ENCODE measurements around the gene RAB3GAP1. TPM values are rescaled to one million over a fixed set of nuclear protein-coding genes. Genes with fewer than 3 reads are reported as not detected.

Gene RAB3GAP1
- total RNA-seq, 4 donors from 2014 or later = 40.8 to 56.2 (median 47.3) TPM

DNA sequence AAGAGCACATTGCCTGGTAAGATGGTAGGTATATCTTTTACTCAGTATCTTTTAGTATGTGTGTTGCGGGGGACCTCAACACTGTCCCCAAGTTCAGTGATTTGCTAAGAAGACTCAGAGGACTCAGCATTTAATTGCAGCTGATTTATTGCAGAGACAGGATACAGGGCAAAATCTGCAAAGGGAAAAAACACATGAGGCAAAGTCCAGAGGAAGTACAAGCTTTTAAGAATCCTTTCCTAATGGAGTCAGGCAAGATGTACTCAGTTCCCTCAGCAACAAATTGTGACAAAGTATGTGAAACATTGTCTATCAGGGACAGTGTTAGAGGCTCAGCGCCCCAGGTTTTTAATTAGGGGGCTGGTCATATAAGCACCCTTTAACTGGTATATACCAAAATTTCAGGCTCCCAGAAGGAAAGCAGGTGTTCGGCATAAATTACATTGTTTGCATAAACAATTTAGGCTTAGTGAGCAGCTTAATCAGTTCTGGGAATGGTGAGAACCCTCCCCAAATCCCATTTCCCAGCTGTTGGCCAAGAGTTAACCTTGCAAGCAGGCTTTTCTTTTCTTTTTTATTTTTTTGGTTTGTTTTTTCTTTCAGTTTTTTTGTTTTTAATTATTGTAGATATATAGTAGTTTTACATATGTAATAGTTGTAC is 41.7 kb downstream of the RAB3GAP1 start:
- H3K36me3 ChIP-seq = peaks cover 0 to 54% (median 0%) of the 10 kb centered on the region in 3 donors
- H3K4me1 ChIP-seq = no peaks in the 10 kb centered on the region
- peaks cover 0 to 9% (median 0%) of the 10 kb centered on the region in 4 donors for H3K9me3 ChIP-seq
- WGBS, 2 donors = 95% methylated on average over 3 of the region's 3 CpGs
- no peaks in the 10 kb centered on the region for H3K27me3 ChIP-seq
- no peak for TF ChIP-seq EP300 (IDR thresholded peaks at IDR 0.05)
- TF ChIP-seq POLR2A (IDR thresholded peaks at IDR 0.05) = no peak
- TF ChIP-seq, protein P1, sequence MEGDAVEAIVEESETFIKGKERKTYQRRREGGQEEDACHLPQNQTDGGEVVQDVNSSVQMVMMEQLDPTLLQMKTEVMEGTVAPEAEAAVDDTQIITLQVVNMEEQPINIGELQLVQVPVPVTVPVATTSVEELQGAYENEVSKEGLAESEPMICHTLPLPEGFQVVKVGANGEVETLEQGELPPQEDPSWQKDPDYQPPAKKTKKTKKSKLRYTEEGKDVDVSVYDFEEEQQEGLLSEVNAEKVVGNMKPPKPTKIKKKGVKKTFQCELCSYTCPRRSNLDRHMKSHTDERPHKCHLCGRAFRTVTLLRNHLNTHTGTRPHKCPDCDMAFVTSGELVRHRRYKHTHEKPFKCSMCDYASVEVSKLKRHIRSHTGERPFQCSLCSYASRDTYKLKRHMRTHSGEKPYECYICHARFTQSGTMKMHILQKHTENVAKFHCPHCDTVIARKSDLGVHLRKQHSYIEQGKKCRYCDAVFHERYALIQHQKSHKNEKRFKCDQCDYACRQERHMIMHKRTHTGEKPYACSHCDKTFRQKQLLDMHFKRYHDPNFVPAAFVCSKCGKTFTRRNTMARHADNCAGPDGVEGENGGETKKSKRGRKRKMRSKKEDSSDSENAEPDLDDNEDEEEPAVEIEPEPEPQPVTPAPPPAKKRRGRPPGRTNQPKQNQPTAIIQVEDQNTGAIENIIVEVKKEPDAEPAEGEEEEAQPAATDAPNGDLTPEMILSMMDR (IDR thresholded peaks at IDR 0.05) = no peak
- H3K4me3 ChIP-seq = no peak overlapping the region
- DNase-seq (ENCODE audit: low spot score in 2 of 2) = no peak
- H3K27ac ChIP-seq = no peak overlapping the region

DNA sequence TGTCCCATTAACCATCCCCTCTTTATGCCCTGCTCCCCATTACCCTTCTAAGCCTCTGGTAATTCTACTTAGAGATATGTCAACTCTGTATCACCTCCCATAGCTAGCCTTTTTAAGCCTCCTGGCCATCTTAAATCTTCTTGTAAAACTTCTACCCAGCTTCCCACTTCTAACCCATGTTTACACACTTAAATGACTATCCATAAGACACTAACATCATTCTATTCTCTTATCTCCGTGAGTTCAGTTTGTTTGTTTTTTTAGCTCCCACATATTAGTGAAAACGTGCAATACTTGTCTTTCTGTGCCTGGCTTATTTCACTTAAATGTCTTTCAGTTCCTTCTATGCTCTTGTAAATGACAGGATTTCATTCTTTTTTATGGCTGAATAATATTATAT is 42.4 kb downstream of the RAB3GAP1 start:
- Histone ChIP-seq H3K4me3 (no peak overlapping the region), H3K36me3 (peaks cover 0 to 50% (median 0%) of the 10 kb centered on the region in 3 donors), H3K4me1 (no peaks in the 10 kb centered on the region), H3K9me3 (peaks cover 0 to 3% (median 0%) of the 10 kb centered on the region in 4 donors), H3K27ac (no peak overlapping the region), H3K27me3 (no peaks in the 10 kb centered on the region)
- WGBS, 2 donors = 83 to 89% methylated on average over 2 of the region's 2 CpGs
- DNase-seq (ENCODE audit: low spot score in 2 of 2) = no peak
- TF ChIP-seq EP300 (IDR thresholded peaks at IDR 0.05) (no peak), POLR2A (IDR thresholded peaks at IDR 0.05) (no peak)
- TF ChIP-seq, protein P1 (IDR thresholded peaks at IDR 0.05) = no peak

DNA sequence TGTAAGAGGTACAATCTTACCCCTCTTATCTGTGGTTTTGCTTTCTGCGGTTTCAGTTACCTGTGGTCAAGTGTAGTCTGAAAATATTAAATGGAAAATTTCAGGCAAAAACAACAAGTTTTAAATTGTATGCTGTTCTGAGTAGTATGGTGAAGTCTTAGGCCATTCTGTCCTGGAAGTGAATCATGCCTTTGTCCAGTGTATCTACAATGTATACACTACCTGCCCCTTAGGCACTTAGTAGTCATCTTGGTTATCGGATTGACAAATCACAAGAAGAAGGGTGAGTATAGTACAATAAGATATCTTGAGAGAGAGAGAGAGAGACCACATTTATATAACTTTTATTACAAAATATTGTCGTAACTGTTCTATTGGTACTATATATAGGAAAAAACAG is 43.5 kb downstream of the RAB3GAP1 start:
- no peak for DNase-seq (ENCODE audit: low spot score in 2 of 2)
- peaks cover 0 to 5% (median 0%) of the 10 kb centered on the region in 4 donors for H3K4me1 ChIP-seq
- WGBS, 2 donors = 91 to 96% methylated on average over 3 of the region's 3 CpGs
- TF ChIP-seq, protein P1 (IDR thresholded peaks at IDR 0.05) = no peak
- TF ChIP-seq POLR2A (IDR thresholded peaks at IDR 0.05) (no peak), EP300 (IDR thresholded peaks at IDR 0.05) (no peak)
- no peak overlapping the region for H3K27ac ChIP-seq
- peaks cover 0 to 47% (median 0%) of the 10 kb centered on the region in 3 donors for H3K36me3 ChIP-seq
- no peaks in the 10 kb centered on the region for H3K27me3 ChIP-seq
- no peaks in the 10 kb centered on the region for H3K9me3 ChIP-seq
- no peak overlapping the region for H3K4me3 ChIP-seq

DNA sequence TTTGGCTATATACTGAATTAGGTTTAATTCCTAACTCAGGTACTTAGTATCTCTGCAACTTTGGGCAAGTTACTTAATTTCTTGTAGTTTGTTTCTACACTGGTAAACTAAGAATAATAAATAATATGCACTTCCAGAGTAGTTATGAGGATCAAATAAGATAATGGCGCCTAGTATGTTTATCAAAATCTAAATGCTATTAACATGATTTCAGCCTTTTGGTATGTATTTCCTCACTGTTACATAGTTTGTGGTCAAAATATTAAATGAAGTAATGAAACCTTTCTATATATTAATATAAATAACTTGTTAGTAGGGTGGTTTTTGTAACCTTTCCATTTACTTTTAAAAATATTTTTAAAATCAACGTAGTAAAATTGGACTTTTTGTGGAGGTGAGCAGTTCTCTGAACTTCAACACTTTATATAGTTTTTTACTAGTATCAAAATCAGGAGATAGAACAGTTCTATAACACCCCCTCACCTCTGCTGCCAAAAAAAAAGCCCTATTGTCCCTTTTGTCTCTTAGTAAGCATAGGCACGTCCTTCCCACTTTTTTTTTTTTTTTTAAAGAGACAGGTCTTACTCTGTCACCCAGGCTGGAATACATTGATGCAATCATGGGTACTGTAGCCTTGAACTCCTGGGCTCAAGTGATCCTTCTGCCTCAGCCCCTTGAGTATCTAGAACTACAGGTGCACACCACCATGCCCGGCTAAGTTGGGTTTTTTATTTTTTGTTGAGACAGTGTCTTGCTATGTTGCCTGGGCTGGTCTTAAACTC is 44.8 kb downstream of the RAB3GAP1 start:
- H3K4me1 ChIP-seq = peaks cover 0 to 5% (median 0%) of the 10 kb centered on the region in 4 donors
- no peak overlapping the region for H3K27ac ChIP-seq
- peaks cover 0 to 47% (median 0%) of the 10 kb centered on the region in 3 donors for H3K36me3 ChIP-seq
- no peak overlapping the region for H3K4me3 ChIP-seq
- TF ChIP-seq, protein P1 (IDR thresholded peaks at IDR 0.05) = no peak
- TF ChIP-seq POLR2A (IDR thresholded peaks at IDR 0.05) (no peak), EP300 (IDR thresholded peaks at IDR 0.05) (no peak)
- H3K9me3 ChIP-seq = no peaks in the 10 kb centered on the region
- no peak for DNase-seq (ENCODE audit: low spot score in 2 of 2)
- 75 to 83% methylated on average over 4 of the region's 4 CpGs for WGBS, 2 donors
- H3K27me3 ChIP-seq = no peaks in the 10 kb centered on the region

Measured in tibial nerve (tissue), 4 donors.